ENCODE data around the gene JMJD7.

Gene JMJD7

DNA sequence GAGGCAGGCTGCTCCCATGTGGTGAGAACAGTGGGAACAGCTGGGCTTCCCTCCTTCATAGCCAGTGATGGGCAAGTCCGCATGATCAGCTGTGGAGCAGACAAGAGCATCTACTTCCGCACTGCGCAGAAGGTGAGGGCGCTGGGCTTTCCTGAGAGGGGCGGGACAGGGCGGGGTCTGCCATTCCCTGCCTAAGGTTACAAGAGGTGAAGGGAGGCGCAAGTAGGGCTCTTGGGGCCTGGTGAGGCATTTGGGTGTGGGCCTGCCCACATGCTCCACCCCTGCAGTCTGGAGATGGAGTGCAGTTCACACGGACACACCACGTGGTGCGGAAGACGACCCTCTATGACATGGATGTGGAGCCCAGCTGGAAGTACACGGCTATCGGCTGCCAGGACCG, 10.6 kb upstream of the JMJD7 start:
- no peaks in the 10 kb centered on the region for H3K4me1 ChIP-seq (ENCODE audit: control insufficient read depth, insufficient read depth, low read length)
- no peak overlapping the region for H3K9ac ChIP-seq (ENCODE audit: low read length)
- no peak overlapping the region for H3K4me3 ChIP-seq (ENCODE audit: low read length)
- no peak overlapping the region for H3K27ac ChIP-seq (ENCODE audit: low read depth, low read length)
- peaks cover 55% of the 10 kb centered on the region for H3K36me3 ChIP-seq (ENCODE audit: control insufficient read depth, insufficient read depth, low read length)
- H3K27me3 ChIP-seq (ENCODE audit: control insufficient read depth, insufficient read depth, low read length) = no peaks in the 10 kb centered on the region

DNA sequence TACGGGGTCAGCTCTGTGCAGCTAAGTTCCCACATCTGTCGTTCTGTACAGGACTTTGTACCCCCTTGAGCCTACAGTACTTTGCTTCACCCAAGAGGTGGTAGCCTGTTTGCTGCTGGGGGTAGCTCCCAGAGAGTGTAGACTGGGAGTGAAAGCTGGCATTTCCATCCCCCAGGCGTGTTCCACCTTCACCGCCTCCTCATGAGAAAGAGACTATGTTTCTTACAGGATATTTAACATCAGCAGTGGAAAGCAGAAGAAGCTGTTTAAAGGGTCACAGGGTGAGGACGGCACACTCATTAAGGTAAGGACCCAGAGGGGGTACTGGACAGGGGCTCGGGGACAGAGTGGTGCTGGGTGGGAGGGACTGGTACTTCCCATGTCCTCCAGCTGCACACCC, 10.1 kb upstream of the JMJD7 start:
- no peaks in the 10 kb centered on the region for H3K4me1 ChIP-seq (ENCODE audit: control insufficient read depth, insufficient read depth, low read length)
- H3K36me3 ChIP-seq (ENCODE audit: control insufficient read depth, insufficient read depth, low read length) = peaks cover 51% of the 10 kb centered on the region
- no peak overlapping the region for H3K27ac ChIP-seq (ENCODE audit: low read depth, low read length)
- H3K4me3 ChIP-seq (ENCODE audit: low read length) = no peak overlapping the region
- H3K9ac ChIP-seq (ENCODE audit: low read length) = no peak overlapping the region
- H3K27me3 ChIP-seq (ENCODE audit: control insufficient read depth, insufficient read depth, low read length) = no peaks in the 10 kb centered on the region

DNA sequence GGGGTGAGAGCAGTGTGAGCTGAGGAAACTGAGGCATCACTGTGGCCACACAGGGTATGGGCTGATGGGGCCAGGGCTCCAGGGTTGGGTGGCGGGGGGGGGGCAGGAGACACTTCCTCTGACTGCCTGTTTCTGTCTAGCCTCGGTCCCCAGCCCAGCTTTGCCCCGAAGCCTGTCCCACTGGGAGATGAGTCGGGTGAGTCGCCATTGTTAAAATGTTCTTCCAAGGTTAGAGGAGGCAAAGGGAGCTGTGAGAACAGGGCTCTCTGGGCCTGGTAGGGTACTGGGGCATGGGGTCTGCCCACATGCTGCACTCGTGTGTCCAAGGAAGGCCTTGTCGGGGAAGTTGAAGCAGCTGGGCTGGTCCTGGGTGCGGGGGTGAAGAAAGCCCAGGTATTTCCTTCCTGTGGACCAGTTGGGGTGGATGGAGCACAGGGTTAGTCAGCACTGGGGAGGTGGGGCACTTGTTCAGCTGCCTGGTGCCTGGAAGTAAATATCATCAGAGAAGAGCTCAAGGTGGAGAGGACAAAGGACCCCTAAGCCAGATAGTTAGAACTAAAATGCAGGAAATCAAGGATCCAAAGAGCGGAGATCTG, 8.3 kb upstream of the JMJD7 start:
- Histone ChIP-seq H3K4me3 (ENCODE audit: low read length) (no peak overlapping the region), H3K27me3 (ENCODE audit: control insufficient read depth, insufficient read depth, low read length) (no peaks in the 10 kb centered on the region), H3K4me1 (ENCODE audit: control insufficient read depth, insufficient read depth, low read length) (no peaks in the 10 kb centered on the region), H3K9ac (ENCODE audit: low read length) (no peak overlapping the region), H3K36me3 (ENCODE audit: control insufficient read depth, insufficient read depth, low read length) (peaks cover 46% of the 10 kb centered on the region), H3K27ac (ENCODE audit: low read depth, low read length) (no peak overlapping the region)

DNA sequence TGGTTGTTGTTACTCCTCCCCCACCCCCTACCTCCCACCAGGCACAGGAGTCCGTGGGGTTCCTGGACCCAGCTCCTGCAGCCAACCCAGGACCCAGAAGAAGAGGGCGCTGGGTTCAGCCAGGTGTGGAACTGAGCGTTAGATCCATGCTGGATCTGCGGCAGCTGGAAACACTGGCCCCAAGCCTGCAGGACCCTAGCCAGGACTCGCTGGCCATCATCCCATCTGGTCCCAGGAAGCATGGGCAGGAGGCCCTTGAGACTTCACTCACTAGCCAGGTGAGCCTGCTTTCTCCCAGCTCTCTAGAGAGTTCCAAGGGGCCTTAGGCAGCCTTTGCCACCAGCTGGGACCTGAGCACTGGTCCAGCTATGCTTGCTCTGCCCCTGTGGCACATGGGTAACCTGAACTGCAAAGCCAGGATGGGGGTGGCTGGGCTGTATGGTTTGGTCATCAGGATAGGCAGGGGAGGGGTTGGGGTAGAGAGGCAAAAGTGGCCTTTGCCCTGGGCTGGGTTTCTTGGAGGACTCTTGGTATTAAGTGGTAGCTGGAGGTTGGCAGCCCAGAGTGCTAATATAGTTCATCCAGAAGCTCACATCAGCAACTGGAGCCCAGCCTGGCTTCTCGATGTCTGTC, 7.0 kb upstream of the JMJD7 start:
- H3K9ac ChIP-seq (ENCODE audit: low read length) = no peak overlapping the region
- no peaks in the 10 kb centered on the region for H3K4me1 ChIP-seq (ENCODE audit: control insufficient read depth, insufficient read depth, low read length)
- H3K36me3 ChIP-seq (ENCODE audit: control insufficient read depth, insufficient read depth, low read length) = peaks cover 41% of the 10 kb centered on the region
- no peaks in the 10 kb centered on the region for H3K27me3 ChIP-seq (ENCODE audit: control insufficient read depth, insufficient read depth, low read length)
- H3K27ac ChIP-seq (ENCODE audit: low read depth, low read length) = no peak overlapping the region
- H3K4me3 ChIP-seq (ENCODE audit: low read length) = no peak overlapping the region

DNA sequence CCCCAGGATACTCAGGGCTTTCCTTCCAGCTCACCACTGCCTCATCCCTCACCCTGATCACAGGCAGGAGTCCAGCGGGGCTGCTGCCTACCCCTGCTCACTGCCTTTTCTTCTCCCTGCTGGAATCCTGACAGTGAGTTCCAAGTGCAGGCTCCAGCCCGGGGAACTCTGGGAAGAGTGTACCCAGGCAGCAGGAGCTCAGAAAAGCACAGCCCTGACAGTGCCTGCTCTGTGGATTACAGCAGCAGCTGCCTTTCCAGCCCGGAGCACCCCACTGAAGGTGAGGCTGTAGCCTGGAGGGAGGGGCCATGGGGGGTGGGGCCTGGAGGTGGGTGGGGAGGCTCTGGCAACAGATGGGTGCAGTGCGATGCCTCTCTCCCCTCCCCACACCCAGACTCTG, 6.1 kb upstream of the JMJD7 start:
- Histone ChIP-seq H3K4me1 (ENCODE audit: control insufficient read depth, insufficient read depth, low read length) (no peaks in the 10 kb centered on the region), H3K27ac (ENCODE audit: low read depth, low read length) (no peak overlapping the region), H3K36me3 (ENCODE audit: control insufficient read depth, insufficient read depth, low read length) (peaks cover 37% of the 10 kb centered on the region), H3K9ac (ENCODE audit: low read length) (no peak overlapping the region), H3K4me3 (ENCODE audit: low read length) (no peak overlapping the region), H3K27me3 (ENCODE audit: control insufficient read depth, insufficient read depth, low read length) (no peaks in the 10 kb centered on the region)

DNA sequence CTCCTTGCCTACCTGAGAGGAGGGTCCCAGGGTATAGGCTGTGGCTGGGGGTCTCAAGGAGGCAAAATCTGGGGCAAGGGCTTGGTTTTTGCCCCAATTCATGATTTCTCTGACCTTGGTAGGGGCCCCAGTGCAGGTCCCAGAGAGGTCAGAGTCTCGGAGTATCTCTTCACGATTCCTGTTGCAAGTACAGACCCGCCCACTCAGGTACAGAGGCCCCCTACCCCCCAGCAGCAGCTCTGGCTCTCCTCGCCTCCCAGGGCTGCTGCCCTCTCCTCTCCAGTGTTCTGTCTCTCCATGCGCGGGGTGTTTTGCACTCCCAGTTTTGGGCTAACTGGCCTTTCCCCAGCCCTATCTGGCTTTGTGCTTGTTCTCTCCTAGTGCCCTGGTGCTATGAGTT, 5.4 kb upstream of the JMJD7 start:
- Histone ChIP-seq H3K36me3 (ENCODE audit: control insufficient read depth, insufficient read depth, low read length) (peaks cover 33% of the 10 kb centered on the region), H3K9ac (ENCODE audit: low read length) (no peak overlapping the region), H3K4me1 (ENCODE audit: control insufficient read depth, insufficient read depth, low read length) (no peaks in the 10 kb centered on the region)

DNA sequence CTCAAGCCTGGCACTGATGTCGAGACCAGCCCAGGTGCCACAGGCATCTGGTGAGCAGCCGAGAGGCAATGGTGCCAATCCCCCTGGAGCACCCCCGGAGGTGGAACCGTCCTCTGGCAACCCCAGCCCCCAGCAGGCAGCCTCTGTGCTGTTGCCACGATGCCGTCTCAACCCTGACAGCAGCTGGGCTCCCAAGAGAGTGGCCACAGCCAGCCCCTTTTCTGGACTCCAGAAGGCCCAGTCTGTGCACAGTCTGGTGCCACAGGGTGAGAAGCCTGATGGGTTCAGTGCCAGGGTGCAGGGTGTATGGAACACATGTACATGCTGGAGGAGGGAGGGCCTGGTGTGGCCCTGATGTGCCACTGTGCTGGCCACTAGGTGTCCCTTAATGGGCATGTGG, 4.9 kb upstream of the JMJD7 start:
- H3K36me3 ChIP-seq (ENCODE audit: control insufficient read depth, insufficient read depth, low read length) = peaks cover 28% of the 10 kb centered on the region
- H3K4me3 ChIP-seq (ENCODE audit: low read length) = no peak overlapping the region
- no peak overlapping the region for H3K9ac ChIP-seq (ENCODE audit: low read length)
- no peaks in the 10 kb centered on the region for H3K4me1 ChIP-seq (ENCODE audit: control insufficient read depth, insufficient read depth, low read length)
- H3K27me3 ChIP-seq (ENCODE audit: control insufficient read depth, insufficient read depth, low read length) = no peaks in the 10 kb centered on the region
- H3K27ac ChIP-seq (ENCODE audit: low read depth, low read length) = no peak overlapping the region

More for the DNA sequence above, 5.4 kb upstream of the JMJD7 start:
- H3K27me3 ChIP-seq (ENCODE audit: control insufficient read depth, insufficient read depth, low read length) = no peaks in the 10 kb centered on the region
- no peak overlapping the region for H3K27ac ChIP-seq (ENCODE audit: low read depth, low read length)
- no peak overlapping the region for H3K4me3 ChIP-seq (ENCODE audit: low read length)

DNA sequence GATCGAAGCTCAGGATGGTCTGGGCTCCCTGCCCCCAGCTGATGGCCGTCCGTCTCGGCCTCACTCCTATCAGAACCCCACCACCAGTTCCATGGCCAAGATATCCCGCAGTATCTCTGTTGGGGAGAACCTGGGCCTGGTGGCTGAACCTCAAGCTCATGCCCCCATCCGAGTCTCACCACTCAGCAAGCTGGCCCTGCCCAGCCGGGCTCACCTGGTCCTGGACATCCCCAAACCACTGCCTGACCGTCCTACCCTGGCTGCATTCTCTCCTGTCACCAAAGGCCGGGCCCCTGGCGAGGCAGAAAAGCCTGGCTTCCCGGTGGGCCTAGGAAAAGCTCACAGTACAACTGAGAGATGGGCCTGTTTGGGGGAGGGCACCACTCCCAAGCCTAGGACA, 4.4 kb upstream of the JMJD7 start:
- Histone ChIP-seq H3K4me3 (ENCODE audit: low read length) (no peak overlapping the region), H3K36me3 (ENCODE audit: control insufficient read depth, insufficient read depth, low read length) (peaks cover 22% of the 10 kb centered on the region), H3K27me3 (ENCODE audit: control insufficient read depth, insufficient read depth, low read length) (no peaks in the 10 kb centered on the region), H3K4me1 (ENCODE audit: control insufficient read depth, insufficient read depth, low read length) (peaks cover 1% of the 10 kb centered on the region), H3K27ac (ENCODE audit: low read depth, low read length) (no peak overlapping the region), H3K9ac (ENCODE audit: low read length) (no peak overlapping the region)

DNA sequence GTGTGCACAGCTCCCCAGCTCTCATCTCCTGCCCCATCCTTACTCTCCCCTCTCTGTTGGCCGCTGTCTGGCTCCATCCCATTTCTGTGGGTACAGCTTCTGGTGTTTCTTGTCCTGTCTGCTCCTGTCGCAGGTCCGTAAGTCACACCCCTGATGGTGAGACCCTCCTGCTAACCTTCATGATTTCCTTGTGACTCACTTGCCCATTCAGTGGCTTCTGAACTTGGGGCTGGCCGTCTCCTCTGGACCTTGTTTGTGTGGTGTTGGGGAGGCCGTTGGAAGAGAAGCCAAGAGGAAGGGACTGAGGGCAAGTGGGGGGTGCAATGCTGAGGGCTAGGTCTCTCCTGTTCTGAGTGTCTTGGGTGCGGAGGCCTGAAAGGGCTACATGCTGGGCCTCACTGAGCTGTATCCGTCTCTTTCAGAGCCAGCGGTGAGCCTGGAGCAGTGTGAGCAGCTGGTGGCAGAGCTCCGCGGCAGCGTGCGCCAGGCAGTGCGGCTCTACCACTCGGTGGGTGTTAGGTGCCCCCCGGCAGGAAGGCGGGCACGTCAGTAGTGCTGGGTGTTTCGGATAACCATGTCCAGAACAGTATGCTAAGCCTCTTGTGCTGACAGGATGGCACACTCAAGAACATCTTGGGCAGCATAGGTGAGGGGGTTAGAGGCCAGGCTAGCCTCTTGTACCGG, 3.7 kb upstream of the JMJD7 start:
- no peak overlapping the region for H3K9ac ChIP-seq (ENCODE audit: low read length)
- H3K36me3 ChIP-seq (ENCODE audit: control insufficient read depth, insufficient read depth, low read length) = peaks cover 15% of the 10 kb centered on the region
- H3K27ac ChIP-seq (ENCODE audit: low read depth, low read length) = no peak overlapping the region
- peaks cover 8% of the 10 kb centered on the region for H3K4me1 ChIP-seq (ENCODE audit: control insufficient read depth, insufficient read depth, low read length)
- no peak overlapping the region for H3K4me3 ChIP-seq (ENCODE audit: low read length)
- H3K27me3 ChIP-seq (ENCODE audit: control insufficient read depth, insufficient read depth, low read length) = no peaks in the 10 kb centered on the region

DNA sequence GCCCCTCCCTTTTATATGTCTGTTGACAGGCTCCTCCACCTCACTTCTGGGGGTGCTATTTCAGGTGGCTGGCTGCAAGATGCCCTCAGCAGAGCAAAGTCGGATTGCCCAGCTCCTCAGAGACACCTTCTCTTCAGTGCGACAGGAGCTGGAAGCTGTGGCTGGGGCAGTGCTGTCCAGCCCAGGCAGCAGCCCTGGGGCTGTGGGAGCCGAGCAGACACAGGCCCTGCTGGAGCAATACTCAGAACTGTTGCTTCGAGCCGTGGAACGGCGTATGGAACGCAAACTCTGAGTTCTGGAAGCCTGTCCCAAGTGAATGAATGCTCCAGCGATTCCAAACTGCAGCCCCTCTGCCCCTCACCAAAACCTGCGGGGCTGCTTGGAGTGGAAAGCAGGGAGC, 2.7 kb upstream of the JMJD7 start:
- Histone ChIP-seq H3K36me3 (ENCODE audit: control insufficient read depth, insufficient read depth, low read length) (peaks cover 10% of the 10 kb centered on the region), H3K27ac (ENCODE audit: low read depth, low read length) (no peak overlapping the region)

DNA sequence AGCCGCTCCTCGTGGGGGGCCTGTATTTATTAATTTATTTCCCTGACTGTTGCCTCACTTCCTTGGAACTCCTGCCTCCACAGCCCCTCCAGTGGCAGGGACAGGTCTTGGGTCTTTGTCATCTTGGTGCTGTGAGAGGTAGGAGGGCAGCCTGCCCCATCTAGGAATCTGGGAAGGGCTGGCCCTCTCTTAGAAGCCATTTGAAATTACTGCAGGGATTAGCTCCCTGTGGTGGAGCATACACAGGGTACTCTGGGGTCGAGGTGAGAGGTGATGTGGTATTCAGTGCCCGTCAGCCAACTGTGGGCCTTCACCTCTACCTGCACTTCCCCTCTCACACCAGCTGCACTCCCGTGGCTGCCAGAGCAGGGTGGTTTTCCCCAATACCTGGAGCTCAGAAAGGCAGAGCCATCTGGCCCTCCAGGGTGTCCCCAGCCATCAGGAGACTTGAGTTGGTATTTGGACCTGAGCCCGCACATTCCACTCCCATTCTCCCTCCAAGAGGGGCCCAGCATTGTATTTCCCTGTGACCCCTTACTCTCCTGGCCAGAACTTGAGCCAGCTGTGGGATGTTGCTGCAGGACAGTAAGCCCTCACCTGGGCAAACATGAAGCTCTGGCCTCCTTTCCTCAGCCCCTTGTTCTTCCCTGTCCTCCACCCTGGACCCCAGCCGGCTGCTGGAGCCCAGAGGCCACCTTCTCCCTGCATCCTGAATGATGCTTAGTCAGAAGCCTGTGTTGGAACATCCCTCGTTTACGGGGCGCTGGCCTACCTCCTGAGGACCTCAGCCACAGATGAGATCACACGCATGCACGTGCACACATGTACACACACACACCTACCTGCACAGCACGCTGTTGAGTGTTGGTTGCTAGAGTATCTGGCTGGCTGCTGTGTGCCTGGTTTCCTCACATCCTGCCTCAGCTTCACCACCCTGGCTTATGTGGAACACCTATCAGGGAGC, 2.0 kb upstream of the JMJD7 start:
- Histone ChIP-seq H3K4me3 (ENCODE audit: low read length) (no peak overlapping the region), H3K27me3 (ENCODE audit: control insufficient read depth, insufficient read depth, low read length) (no peaks in the 10 kb centered on the region), H3K27ac (ENCODE audit: low read depth, low read length) (no peak overlapping the region), H3K9ac (ENCODE audit: low read length) (no peak overlapping the region), H3K36me3 (ENCODE audit: control insufficient read depth, insufficient read depth, low read length) (peaks cover 10% of the 10 kb centered on the region), H3K4me1 (ENCODE audit: control insufficient read depth, insufficient read depth, low read length) (peaks cover 8% of the 10 kb centered on the region)

More for the DNA sequence above, 2.7 kb upstream of the JMJD7 start:
- H3K4me3 ChIP-seq (ENCODE audit: low read length) = no peak overlapping the region
- H3K27me3 ChIP-seq (ENCODE audit: control insufficient read depth, insufficient read depth, low read length) = no peaks in the 10 kb centered on the region
- H3K9ac ChIP-seq (ENCODE audit: low read length) = no peak overlapping the region
- H3K4me1 ChIP-seq (ENCODE audit: control insufficient read depth, insufficient read depth, low read length) = peaks cover 8% of the 10 kb centered on the region

DNA sequence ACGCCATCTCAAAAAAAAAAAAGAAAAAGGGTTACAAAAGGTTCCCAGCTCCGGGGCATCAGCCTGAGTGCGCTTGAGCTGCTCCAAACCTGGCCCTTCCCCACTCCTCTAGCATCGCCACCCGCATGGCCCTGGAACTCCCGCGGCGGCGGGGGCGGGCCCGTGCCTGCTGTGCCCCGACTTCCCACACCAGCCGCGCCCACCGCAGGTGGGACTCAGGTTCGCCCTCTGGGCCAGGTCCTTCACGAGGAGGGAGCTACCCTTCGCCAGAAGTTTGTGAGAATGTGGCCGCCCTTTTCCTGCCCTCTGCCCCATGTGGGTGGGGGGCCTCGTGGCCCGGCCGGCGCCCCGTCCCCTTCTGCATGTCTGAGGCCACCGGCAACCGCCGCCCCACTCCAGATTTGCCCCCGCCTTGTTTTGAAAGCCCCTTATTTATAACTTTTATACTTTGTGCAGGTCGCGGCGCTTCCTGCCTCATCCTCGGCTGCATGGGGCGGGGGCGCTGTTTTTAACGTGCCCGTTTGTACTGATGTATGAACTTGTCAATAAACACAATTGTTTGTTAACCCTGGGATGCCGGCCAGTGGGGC, 507 bp upstream of the JMJD7 start:
- no peak overlapping the region for H3K27ac ChIP-seq (ENCODE audit: low read depth, low read length)
- peaks cover 8% of the 10 kb centered on the region for H3K4me1 ChIP-seq (ENCODE audit: control insufficient read depth, insufficient read depth, low read length)
- H3K4me3 ChIP-seq (ENCODE audit: low read length) = peak overlapping the region; percentile 62
- H3K36me3 ChIP-seq (ENCODE audit: control insufficient read depth, insufficient read depth, low read length) = peaks cover 13% of the 10 kb centered on the region
- H3K9ac ChIP-seq (ENCODE audit: low read length) = no peak overlapping the region
- no peaks in the 10 kb centered on the region for H3K27me3 ChIP-seq (ENCODE audit: control insufficient read depth, insufficient read depth, low read length)

Data from rectal smooth muscle tissue (tissue), 1 donor.